Rectal smooth muscle tissue (tissue), 1 donor: Measurements from ENCODE around the gene PDZK1IP1.
"Not testable (repeated sequence)": the region's sequence is repeated elsewhere in the genome, so short reads cannot be mapped to it uniquely, and the experiment has no call there.

Source experiments
- H3K27ac ChIP-seq: one replicate; pipeline ENCODE4 v1.7.0; 2013; ENCODE audit warnings: low read depth, low read length, inconsistent platforms
- H3K27me3 ChIP-seq: one replicate; pipeline ENCODE4 v1.7.0; 2013; ENCODE audit warnings: low read length; ENCODE audit not compliant: control insufficient read depth, insufficient read depth
- H3K36me3 ChIP-seq: one replicate; pipeline ENCODE4 v1.7.0; 2013; ENCODE audit warnings: low read length; ENCODE audit not compliant: control insufficient read depth, insufficient read depth
- H3K4me1 ChIP-seq: one replicate; pipeline ENCODE4 v1.7.0; 2013; ENCODE audit warnings: low read length; ENCODE audit not compliant: control insufficient read depth, insufficient read depth
- H3K4me3 ChIP-seq: one replicate; pipeline ENCODE4 v1.7.0; 2013; ENCODE audit warnings: low read length
- H3K9ac ChIP-seq: one replicate; pipeline ENCODE4 v1.7.0; 2013; ENCODE audit warnings: low read length

Gene PDZK1IP1

DNA sequence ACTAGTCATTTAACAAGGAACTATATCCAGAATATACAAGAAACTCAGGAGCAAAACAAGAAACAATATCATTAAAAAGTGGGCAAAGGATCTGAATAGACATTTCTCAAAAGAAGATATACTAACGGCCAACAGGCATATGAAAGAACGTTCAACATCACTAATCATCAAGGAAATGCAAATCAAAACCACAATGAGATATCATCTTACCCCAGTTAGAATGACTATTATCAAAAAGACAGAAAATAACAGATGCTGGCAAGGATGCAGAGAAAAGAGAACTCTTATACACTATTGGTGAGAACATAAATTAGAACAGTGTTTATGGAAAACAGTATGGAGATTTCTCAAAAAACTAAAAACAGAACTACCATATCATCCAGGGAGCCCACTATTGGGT is 13.7 kb upstream of the PDZK1IP1 start:
- not testable (repeated sequence) for H3K4me3 ChIP-seq, H3K27ac ChIP-seq, H3K9ac ChIP-seq, H3K4me1 ChIP-seq, H3K27me3 ChIP-seq, H3K36me3 ChIP-seq

DNA sequence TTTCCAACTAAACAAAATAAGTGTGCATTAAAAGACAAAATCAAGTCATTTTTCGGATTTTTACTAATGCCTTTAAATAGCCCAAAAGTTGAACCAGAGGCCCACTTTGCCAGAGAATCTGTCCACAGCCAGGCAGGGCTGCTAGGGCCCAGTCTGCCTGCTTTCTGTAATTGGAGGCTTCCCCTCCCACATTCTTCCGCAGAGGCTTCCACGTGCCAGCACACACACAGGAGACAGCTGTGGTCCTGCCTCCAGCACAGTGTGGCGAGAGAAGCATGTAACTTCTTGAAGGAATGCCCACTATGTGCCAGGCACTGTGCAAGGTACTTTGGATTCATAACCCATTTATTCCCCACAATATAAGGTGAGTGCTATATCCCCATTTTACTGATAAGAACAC is 11.3 kb upstream of the PDZK1IP1 start:
- Histone ChIP-seq H3K27me3 (no peaks in the 10 kb centered on the region), H3K9ac (no peak overlapping the region), H3K4me3 (no peak overlapping the region), H3K4me1 (no peaks in the 10 kb centered on the region), H3K27ac (no peak overlapping the region), H3K36me3 (no peaks in the 10 kb centered on the region)

DNA sequence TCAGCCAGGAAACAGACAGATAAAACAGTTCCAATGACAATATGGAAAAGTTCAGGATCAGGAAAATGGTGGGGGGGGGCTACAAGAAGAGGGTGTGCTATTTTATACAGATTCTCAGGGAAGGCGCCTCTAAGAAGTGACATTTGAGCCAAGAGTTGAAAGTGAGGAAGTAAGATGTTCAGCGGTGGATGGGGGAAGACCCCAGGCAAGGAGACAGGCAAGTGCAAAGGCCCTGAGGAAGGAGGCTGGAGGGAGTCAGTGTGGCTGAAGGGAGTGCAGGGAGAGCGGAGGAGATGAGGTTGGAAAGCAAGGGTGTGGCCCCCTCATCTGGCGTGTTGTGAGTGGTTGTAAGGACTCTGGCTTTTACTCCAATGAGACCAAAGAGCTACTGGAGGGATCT is 8.4 kb upstream of the PDZK1IP1 start:
- Histone ChIP-seq H3K4me3 (no peak overlapping the region), H3K36me3 (no peaks in the 10 kb centered on the region), H3K27me3 (no peaks in the 10 kb centered on the region)

DNA sequence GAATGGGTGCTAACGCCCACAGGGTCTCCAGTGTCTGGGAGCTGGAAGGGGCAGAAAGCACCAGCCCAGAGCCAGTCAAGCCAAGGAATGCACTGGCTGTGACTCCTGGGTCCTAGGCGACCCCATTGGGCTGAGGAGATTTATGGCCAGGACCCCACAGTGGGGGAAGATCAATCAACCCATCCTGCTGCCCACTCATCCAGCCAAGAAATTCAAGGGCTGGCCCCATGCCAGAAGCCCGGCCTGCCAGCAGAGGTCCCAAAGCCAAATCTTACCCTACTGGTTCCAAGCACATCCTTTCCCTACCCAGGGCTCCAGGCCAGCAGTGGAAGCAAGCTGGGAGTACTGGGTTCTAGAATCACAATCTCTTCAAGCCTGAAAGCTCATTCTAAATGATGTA is 6.8 kb upstream of the PDZK1IP1 start:
- Histone ChIP-seq H3K27me3 (no peaks in the 10 kb centered on the region), H3K4me3 (no peak overlapping the region), H3K27ac (no peak overlapping the region), H3K36me3 (no peaks in the 10 kb centered on the region), H3K4me1 (no peaks in the 10 kb centered on the region), H3K9ac (no peak overlapping the region)

More for the DNA sequence above, 8.4 kb upstream of the PDZK1IP1 start:
- Histone ChIP-seq H3K9ac (no peak overlapping the region), H3K4me1 (no peaks in the 10 kb centered on the region), H3K27ac (no peak overlapping the region)

GRCh38 chr1:47195981-47196380 is 6.1 kb upstream of the PDZK1IP1 start:
- H3K27ac ChIP-seq, H3K4me3 ChIP-seq, H3K4me1 ChIP-seq, H3K9ac ChIP-seq, H3K36me3 ChIP-seq, H3K27me3 ChIP-seq: not testable (repeated sequence)

GRCh38 chr1:47194311-47194710 is 4.5 kb upstream of the PDZK1IP1 start:
- H3K36me3 ChIP-seq = no peaks in the 10 kb centered on the region
- H3K4me1 ChIP-seq = no peaks in the 10 kb centered on the region
- H3K27me3 ChIP-seq = no peaks in the 10 kb centered on the region
- H3K4me3 ChIP-seq = no peak overlapping the region
- no peak overlapping the region for H3K9ac ChIP-seq
- no peak overlapping the region for H3K27ac ChIP-seq

DNA sequence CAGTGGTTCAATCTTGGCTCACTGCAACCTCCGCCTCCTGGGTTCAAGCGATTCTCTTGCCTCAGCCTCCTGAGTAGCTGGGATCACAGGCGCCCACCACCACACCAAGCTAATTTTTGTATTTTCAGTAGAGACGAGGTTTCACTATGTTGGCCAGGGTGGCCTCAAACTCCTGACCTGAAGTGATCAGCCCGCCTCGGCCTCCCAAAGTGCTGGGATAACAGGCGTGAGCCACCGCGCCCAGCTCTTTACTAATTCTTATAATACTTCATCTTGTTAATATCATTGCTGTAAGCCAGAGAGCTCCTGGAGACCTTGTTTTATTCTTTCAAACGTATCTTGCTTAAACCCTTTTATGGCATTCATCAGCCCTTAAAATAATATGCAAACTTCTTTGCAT is 3.7 kb upstream of the PDZK1IP1 start:
- not testable (repeated sequence) for H3K27me3 ChIP-seq, H3K4me1 ChIP-seq, H3K36me3 ChIP-seq, H3K4me3 ChIP-seq, H3K9ac ChIP-seq, H3K27ac ChIP-seq

GRCh38 chr1:47192458-47193384 is 2.9 kb upstream of the PDZK1IP1 start:
- no peaks in the 10 kb centered on the region for H3K36me3 ChIP-seq
- no peaks in the 10 kb centered on the region for H3K27me3 ChIP-seq
- H3K9ac ChIP-seq = no peak overlapping the region
- no peak overlapping the region for H3K4me3 ChIP-seq
- H3K4me1 ChIP-seq = no peaks in the 10 kb centered on the region
- H3K27ac ChIP-seq = no peak overlapping the region

DNA sequence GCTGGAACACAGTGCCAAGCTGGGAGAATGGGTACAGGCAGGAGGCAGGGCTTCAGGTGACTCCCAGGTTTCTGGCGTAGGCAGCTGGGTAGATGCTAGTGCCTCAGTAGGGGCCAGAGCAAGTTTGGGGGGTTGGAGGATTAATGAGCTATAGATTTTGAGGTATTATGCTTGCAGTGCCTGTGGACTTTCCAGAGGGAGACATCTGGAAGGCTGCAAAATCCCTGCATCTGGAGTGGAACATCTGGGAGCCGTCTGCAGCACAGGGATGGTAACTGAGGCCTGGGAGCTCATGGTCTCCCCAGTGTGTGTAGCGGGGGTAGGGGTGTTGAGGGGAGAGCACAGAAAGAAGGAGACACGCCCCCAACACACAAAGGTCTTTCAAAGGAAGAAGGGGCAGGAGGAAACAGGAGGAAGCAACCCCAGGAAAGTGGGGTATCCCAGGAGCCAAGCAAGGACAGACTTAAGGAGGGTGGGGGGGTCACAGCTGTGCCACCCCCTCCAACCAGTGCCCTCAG is 2.2 kb upstream of the PDZK1IP1 start:
- Histone ChIP-seq H3K27me3 (no peaks in the 10 kb centered on the region), H3K27ac (no peak overlapping the region), H3K36me3 (no peaks in the 10 kb centered on the region), H3K9ac (no peak overlapping the region), H3K4me3 (no peak overlapping the region), H3K4me1 (no peaks in the 10 kb centered on the region)

- no peak overlapping the region for H3K9ac ChIP-seq
- no peak overlapping the region for H3K27ac ChIP-seq
- H3K36me3 ChIP-seq = no peaks in the 10 kb centered on the region
These were observed 1.0 kb upstream of the PDZK1IP1 start for GRCh38 chr1:47190857-47191256.

GRCh38 chr1:47190509-47190855 is 646 bp upstream of the PDZK1IP1 start:
- no peaks in the 10 kb centered on the region for H3K27me3 ChIP-seq
- H3K27ac ChIP-seq = no peak overlapping the region
- no peak overlapping the region for H3K9ac ChIP-seq
- H3K4me1 ChIP-seq = no peaks in the 10 kb centered on the region
- H3K4me3 ChIP-seq = no peak overlapping the region
- no peaks in the 10 kb centered on the region for H3K36me3 ChIP-seq

More at GRCh38 chr1:47190857-47191256, 1.0 kb upstream of the PDZK1IP1 start:
- Histone ChIP-seq H3K27me3 (no peaks in the 10 kb centered on the region), H3K4me1 (no peaks in the 10 kb centered on the region), H3K4me3 (no peak overlapping the region)

- H3K4me1 ChIP-seq = no peaks in the 10 kb centered on the region
- no peaks in the 10 kb centered on the region for H3K27me3 ChIP-seq
- no peak overlapping the region for H3K27ac ChIP-seq
- H3K9ac ChIP-seq = no peak overlapping the region
- no peaks in the 10 kb centered on the region for H3K36me3 ChIP-seq
- peak overlapping the region; percentile 26 for H3K4me3 ChIP-seq
These were observed 748 bp downstream of the PDZK1IP1 start for GRCh38 chr1:47188791-47189785.
